Naive B cell (primary cell): ENCODE results near the gene HTR3B. TPM values are rescaled to one million over a fixed set of nuclear protein-coding genes. Genes with fewer than 3 reads are reported as not detected.

Experiments used
- ATAC-seq, 2 donors: fragments of 150-1000 bp; cut with Tn5 transposase; 2 replicates each; pipeline ENCODE4 v1.10.0; 2021; ENCODE audit warnings: low read depth in 2 of 2, mild to moderate bottlenecking in 2 of 2, moderate library complexity in 2 of 2
- DNase-seq: peaks from one replicate; pipeline ENCODE4 v3.0.0; 2022
- H3K27ac Mint-ChIP-seq, 6 donors: one replicate each; pipeline ENCODE4 v1.8.0; 2020 to 2022; ENCODE audit warnings: mild to moderate bottlenecking in 6 of 6, mixed read lengths in 6 of 6, moderate library complexity in 5 of 6, inconsistent platforms in 2 of 6
- H3K27me3 Mint-ChIP-seq, 3 donors: one replicate each; pipeline ENCODE4 v1.8.0; 2021 to 2022; ENCODE audit warnings: mixed read lengths in 3 of 3, mild to moderate bottlenecking in 1 of 3
- H3K36me3 Mint-ChIP-seq, 2 donors: one replicate each; pipeline ENCODE4 v1.8.0; 2020 to 2022; ENCODE audit warnings: mixed read lengths in 2 of 2, inconsistent platforms in 1 of 2, mild to moderate bottlenecking in 1 of 2
- H3K4me1 Mint-ChIP-seq, 3 donors: one replicate each; pipeline ENCODE4 v1.8.0; 2020 to 2022; ENCODE audit warnings: mixed read lengths in 3 of 3, inconsistent platforms in 1 of 3, mild to moderate bottlenecking in 1 of 3, moderate library complexity in 1 of 3
- H3K4me3 Mint-ChIP-seq, 8 donors: one replicate each; pipeline ENCODE4 v1.8.0; 2020 to 2022; ENCODE audit warnings: mild to moderate bottlenecking in 8 of 8, mixed read lengths in 8 of 8, moderate library complexity in 8 of 8, inconsistent platforms in 2 of 8
- H3K9me3 Mint-ChIP-seq, 7 donors: one replicate each; pipeline ENCODE4 v1.8.0; 2020 to 2022; ENCODE audit warnings: mixed read lengths in 7 of 7, mild to moderate bottlenecking in 5 of 7, inconsistent platforms in 2 of 7, moderate library complexity in 1 of 7
- polyA plus RNA-seq, 6 donors: library from polyadenylated mRNA; unstranded; fragments of 300-500 nt; fragmentation: Illumina TruSeq; gene quantifications; one replicate each; pipeline ENCODE4 v1.2.3, GENCODE V29; 2021; ENCODE audit warnings: low read depth in 6 of 6

Gene HTR3B
- polyA plus RNA-seq: not detected

GRCh38 chr11:113904379-113905101, at the start of gene HTR3B:
TSS of gene HTR3B (plus strand) at chr11:113904796. CDS start at chr11:113904934, 138 bp downstream.
- Mint-ChIP-seq H3K27me3 (peaks cover 0 to 10% (median 10%) of the 10 kb centered on the region in 3 donors), H3K36me3 (no peaks in the 10 kb centered on the region), H3K4me1 (no peaks in the 10 kb centered on the region), H3K27ac (no peak within 1 kb of the TSS), H3K9me3 (no peaks in the 10 kb centered on the region), H3K4me3 (no peak within 1 kb of the TSS)
- no peak for DNase-seq
- ATAC-seq: no peak

- DNase-seq (no peak), ATAC-seq (no peak)
- H3K4me1 Mint-ChIP-seq: peaks cover 15 to 35% (median 22%) of the 10 kb centered on the region in 3 donors
- peaks cover 0 to 2% (median 0%) of the 10 kb centered on the region in 7 donors for H3K9me3 Mint-ChIP-seq
- H3K4me3 Mint-ChIP-seq: no peak overlapping the region
- no peaks in the 10 kb centered on the region for H3K27me3 Mint-ChIP-seq
- peaks cover 8 to 9% of the 10 kb centered on the region in 2 donors for H3K36me3 Mint-ChIP-seq
- no peak overlapping the region for H3K27ac Mint-ChIP-seq
Observed at GRCh38 chr11:113855803-113856202, 48.8 kb upstream of the HTR3B start.

GRCh38 chr11:113856966-113857759, 47.4 kb upstream of the HTR3B start:
- peak overlapping the region in 2 of 6 donors; percentile 2 to 29 for H3K27ac Mint-ChIP-seq
- H3K27me3 Mint-ChIP-seq: no peaks in the 10 kb centered on the region
- H3K4me1 Mint-ChIP-seq: peaks cover 19 to 42% (median 32%) of the 10 kb centered on the region in 3 donors
- DNase-seq (no peak), ATAC-seq (no peak)
- H3K36me3 Mint-ChIP-seq: no peaks in the 10 kb centered on the region
- H3K9me3 Mint-ChIP-seq: no peaks in the 10 kb centered on the region
- no peak overlapping the region for H3K4me3 Mint-ChIP-seq

GRCh38 chr11:113859665-113860064, 44.9 kb upstream of the HTR3B start:
- Mint-ChIP-seq H3K27ac (peak overlapping the region in 2 of 6 donors; percentile 22 to 56), H3K4me1 (peaks cover 26 to 50% (median 40%) of the 10 kb centered on the region in 3 donors)
- ATAC-seq: no peak

GRCh38 chr11:113862435-113862834, 42.2 kb upstream of the HTR3B start:
- Mint-ChIP-seq H3K27me3 (no peaks in the 10 kb centered on the region), H3K36me3 (peaks cover 0 to 15% of the 10 kb centered on the region in 2 donors), H3K4me3 (peak overlapping the region in 1 of 8 donors; percentile 52), H3K4me1 (peaks cover 21 to 49% (median 42%) of the 10 kb centered on the region in 3 donors), H3K9me3 (no peaks in the 10 kb centered on the region), H3K27ac (peak overlapping the region in 2 of 6 donors; percentile 52 to 61)
- no peak for DNase-seq
- no peak for ATAC-seq

More at GRCh38 chr11:113859665-113860064, 44.9 kb upstream of the HTR3B start:
- Mint-ChIP-seq H3K27me3 (no peaks in the 10 kb centered on the region), H3K36me3 (peaks cover 0 to 6% of the 10 kb centered on the region in 2 donors), H3K4me3 (peak overlapping the region in 2 of 8 donors; percentile 13 to 29), H3K9me3 (no peaks in the 10 kb centered on the region)
- DNase-seq: no peak

GRCh38 chr11:113864410-113864809, 40.2 kb upstream of the HTR3B start:
- ATAC-seq: no peak
- Mint-ChIP-seq H3K27me3 (no peaks in the 10 kb centered on the region), H3K4me3 (no peak overlapping the region), H3K27ac (peak overlapping the region in 1 of 6 donors; percentile 47), H3K9me3 (no peaks in the 10 kb centered on the region), H3K36me3 (peaks cover 0 to 15% of the 10 kb centered on the region in 2 donors), H3K4me1 (peaks cover 22 to 58% (median 39%) of the 10 kb centered on the region in 3 donors)
- DNase-seq: no peak

- Mint-ChIP-seq H3K4me1 (peaks cover 29 to 59% (median 40%) of the 10 kb centered on the region in 3 donors), H3K36me3 (peaks cover 0 to 15% of the 10 kb centered on the region in 2 donors), H3K27me3 (no peaks in the 10 kb centered on the region), H3K27ac (peak overlapping the region in 2 of 6 donors; percentile 31 to 75), H3K9me3 (peaks cover 0 to 1% (median 0%) of the 10 kb centered on the region in 7 donors), H3K4me3 (peak overlapping the region in 1 of 8 donors; percentile 56)
- DNase-seq: no peak
- ATAC-seq: no peak
Observed at GRCh38 chr11:113865873-113866272, 38.7 kb upstream of the HTR3B start.

GRCh38 chr11:113867843-113868503, 36.6 kb upstream of the HTR3B start:
- H3K36me3 Mint-ChIP-seq: peaks cover 0 to 15% of the 10 kb centered on the region in 2 donors
- H3K4me1 Mint-ChIP-seq: peaks cover 39 to 63% (median 47%) of the 10 kb centered on the region in 3 donors
- DNase-seq (no peak), ATAC-seq (no peak)
- no peak overlapping the region for H3K4me3 Mint-ChIP-seq
- H3K27ac Mint-ChIP-seq: peak overlapping the region in 1 of 6 donors; percentile 16
- no peaks in the 10 kb centered on the region for H3K27me3 Mint-ChIP-seq
- peaks cover 0 to 1% (median 0%) of the 10 kb centered on the region in 7 donors for H3K9me3 Mint-ChIP-seq

- ATAC-seq: no peak
- H3K9me3 Mint-ChIP-seq: peaks cover 0 to 1% (median 0%) of the 10 kb centered on the region in 7 donors
- peaks cover 0 to 5% of the 10 kb centered on the region in 2 donors for H3K36me3 Mint-ChIP-seq
- H3K4me3 Mint-ChIP-seq: peak overlapping the region in 3 of 8 donors; percentile 12 to 72 (median 37)
- H3K27ac Mint-ChIP-seq: peak overlapping the region in 1 of 6 donors; percentile 73
- peaks cover 51 to 76% (median 58%) of the 10 kb centered on the region in 3 donors for H3K4me1 Mint-ChIP-seq
- no peaks in the 10 kb centered on the region for H3K27me3 Mint-ChIP-seq
- no peak for DNase-seq
Observed at GRCh38 chr11:113871336-113871735, 33.3 kb upstream of the HTR3B start.

- no peak for ATAC-seq
- H3K4me3 Mint-ChIP-seq: peak overlapping the region; percentile 70 to 95 (median 90)
- no peaks in the 10 kb centered on the region for H3K36me3 Mint-ChIP-seq
Observed at GRCh38 chr11:113873236-113873626, 31.4 kb upstream of the HTR3B start.

GRCh38 chr11:113874096-113874495, 30.5 kb upstream of the HTR3B start:
- H3K27ac Mint-ChIP-seq: peak overlapping the region in 4 of 6 donors; percentile 81 to 97 (median 94)
- DNase-seq: no peak
- H3K4me1 Mint-ChIP-seq: peaks cover 51 to 77% (median 59%) of the 10 kb centered on the region in 3 donors
- ATAC-seq: no peak
- peaks cover 0 to 5% of the 10 kb centered on the region in 2 donors for H3K36me3 Mint-ChIP-seq
- H3K27me3 Mint-ChIP-seq: no peaks in the 10 kb centered on the region
- H3K9me3 Mint-ChIP-seq: peaks cover 0 to 8% (median 2%) of the 10 kb centered on the region in 7 donors
- peak overlapping the region; percentile 87 to 95 (median 93) for H3K4me3 Mint-ChIP-seq

More at GRCh38 chr11:113873236-113873626, 31.4 kb upstream of the HTR3B start:
- Mint-ChIP-seq H3K27me3 (no peaks in the 10 kb centered on the region), H3K4me1 (peaks cover 51 to 85% (median 66%) of the 10 kb centered on the region in 3 donors), H3K9me3 (peaks cover 0 to 4% (median 1%) of the 10 kb centered on the region in 7 donors), H3K27ac (peak overlapping the region in 3 of 6 donors; percentile 24 to 61 (median 26))
- DNase-seq: no peak

GRCh38 chr11:113874581-113875233, 29.9 kb upstream of the HTR3B start:
- H3K36me3 Mint-ChIP-seq: peaks cover 0 to 5% of the 10 kb centered on the region in 2 donors
- peak in 1 of 2 donors; percentile 2 for ATAC-seq
- H3K4me1 Mint-ChIP-seq: peaks cover 48 to 72% (median 58%) of the 10 kb centered on the region in 3 donors
- DNase-seq: no peak
- H3K9me3 Mint-ChIP-seq: peaks cover 0 to 8% (median 4%) of the 10 kb centered on the region in 7 donors
- no peaks in the 10 kb centered on the region for H3K27me3 Mint-ChIP-seq
- H3K4me3 Mint-ChIP-seq: peak overlapping the region; percentile 87 to 95 (median 93)
- H3K27ac Mint-ChIP-seq: peak overlapping the region; percentile 56 to 97 (median 86)
